ENCODE data around the gene YPEL3.

YPEL3 gene

GRCh38 chr16:30116291-30117207 is 20.5 kb upstream of the YPEL3 start:
- DNase-seq = no peak

GRCh38 chr16:30115238-30115637 is 19.2 kb upstream of the YPEL3 start:
- no peak for DNase-seq

GRCh38 chr16:30114833-30115232 is 18.8 kb upstream of the YPEL3 start:
- DNase-seq = peak; percentile 17

GRCh38 chr16:30114411-30114810 is 18.4 kb upstream of the YPEL3 start:
- no peak for DNase-seq

- no peak for DNase-seq
These were observed 17.8 kb upstream of the YPEL3 start for GRCh38 chr16:30113711-30114333.

GRCh38 chr16:30113031-30113710 is 17.2 kb upstream of the YPEL3 start, which contains the start of gene GDPD3:
GDPD3 (minus strand) TSS chr16:30113537; CDS start chr16:30113478, 59 bp downstream.
- no peak for DNase-seq

- DNase-seq = peak; percentile 59
These were observed 16.4 kb upstream of the YPEL3 start for GRCh38 chr16:30112197-30113030.

GRCh38 chr16:30110661-30111060 is 14.6 kb upstream of the YPEL3 start:
- peak; percentile 75 for DNase-seq

GRCh38 chr16:30108059-30108850 is 12.2 kb upstream of the YPEL3 start:
- no peak for DNase-seq

GRCh38 chr16:30104492-30104891 is 8.5 kb upstream of the YPEL3 start:
- no peak for DNase-seq

- DNase-seq = no peak
These were observed 8.1 kb upstream of the YPEL3 start for GRCh38 chr16:30104090-30104489.

- no peak for DNase-seq
These were observed 1.0 kb upstream of the YPEL3 start for GRCh38 chr16:30096862-30097563.

- DNase-seq = peak; percentile 29
These were observed 591 bp downstream of the YPEL3 start for GRCh38 chr16:30095166-30096078.

GRCh38 chr16:30094541-30095165 is 1.4 kb downstream of the YPEL3 start:
- DNase-seq = no peak

- peak; percentile 87 for DNase-seq
These were observed 3.5 kb downstream of the YPEL3 start for GRCh38 chr16:30092373-30093010.

GRCh38 chr16:30091474-30092372 is 4.3 kb downstream of the YPEL3 start, which contains the start of gene TBX6:
TBX6 (minus strand) TSS chr16:30091924; CDS start chr16:30091193, 731 bp downstream.
- DNase-seq = peak; percentile 95

GRCh38 chr16:30090610-30091331 is 5.2 kb downstream of the YPEL3 start:
- DNase-seq = no peak
